OCI-LY7 (cell line): ENCODE data around the gene PAMR1. TPM values are rescaled to one million over a fixed set of nuclear protein-coding genes. Genes with fewer than 3 reads are reported as not detected.

ENCODE experiments used
- BruUV-seq: library from RNA; stranded (reverse); fragments of 400-500 nt; replicated peaks from 2 replicates; lab custom pipeline; 2021; lab: Mats Ljungman, UMichigan
- CTCF ChIA-PET: fragments of 300-600 bp; sonication (Branson Sonifier 250); formaldehyde crosslinking; loops from one replicate; lab custom pipeline; 2022; ENCODE audit warnings: antibody characterized with exemption; ENCODE audit not compliant: unreplicated experiment; lab: Charles Lee
- POLR2A ChIA-PET: fragments of 300-600 bp; sonication (Branson Sonifier 250); formaldehyde crosslinking; loops from one replicate; lab custom pipeline; 2022; ENCODE audit warnings: antibody characterized with exemption; lab: Charles Lee
- DNase-seq: peaks from one replicate; pipeline ENCODE4 v3.0.0-alpha.2; 2015; ENCODE audit warnings: low spot score
- H2AFZ ChIP-seq: fragments of 200-600 bp; sonication (generic), shearing (Covaris generic); 2 replicates; pipeline ENCODE4 v1.6.1; 2014; ENCODE audit warnings: mild to moderate bottlenecking, antibody characterized with exemption, low read length, moderate library complexity
- H3K27ac ChIP-seq: fragments of 200-600 bp; sonication (generic); 2 replicates; pipeline ENCODE4 v1.5.1; 2014; ENCODE audit warnings: mixed run types, low read depth, mild to moderate bottlenecking, moderate library complexity, low read length, inconsistent platforms; ENCODE audit not compliant: poor library complexity, severe bottlenecking
- H3K36me3 ChIP-seq: fragments of 200-600 bp; sonication (generic); 2 replicates; pipeline ENCODE4 v1.6.1; 2014; ENCODE audit warnings: mild to moderate bottlenecking, antibody characterized with exemption, low read length, moderate library complexity, mixed read lengths; ENCODE audit not compliant: insufficient read depth
- H3K4me1 ChIP-seq: fragments of 200-600 bp; sonication (generic); 2 replicates; pipeline ENCODE4 v1.5.1; 2014; ENCODE audit warnings: mild to moderate bottlenecking, low read length; ENCODE audit not compliant: insufficient read depth, poor library complexity, severe bottlenecking
- H3K4me2 ChIP-seq: fragments of 200-600 bp; sonication (generic); 2 replicates; pipeline ENCODE4 v1.6.1; 2014; ENCODE audit warnings: mild to moderate bottlenecking, low read length
- H3K4me3 ChIP-seq: fragments of 200-600 bp; sonication (generic); 2 replicates; pipeline ENCODE4 v1.5.1; 2014; ENCODE audit warnings: mild to moderate bottlenecking, low read depth, low read length; ENCODE audit not compliant: poor library complexity, severe bottlenecking
- H3K79me2 ChIP-seq: fragments of 200-600 bp; sonication (generic); 2 replicates; pipeline ENCODE4 v1.6.1; 2016; ENCODE audit warnings: low read depth, mild to moderate bottlenecking, low read length, moderate library complexity, mixed read lengths; ENCODE audit not compliant: insufficient read depth
- H3K9me2 ChIP-seq: fragments of 200-600 bp; sonication (generic); 2 replicates; pipeline ENCODE4 v1.6.1; 2016; ENCODE audit warnings: mild to moderate bottlenecking, low read length, mixed read lengths; ENCODE audit not compliant: insufficient read depth
- H3K9me3 ChIP-seq: fragments of 200-600 bp; sonication (generic); 2 replicates; pipeline ENCODE4 v1.6.1; 2014; ENCODE audit warnings: mild to moderate bottlenecking, mixed run types, low read length, mixed read lengths
- H4K20me1 ChIP-seq: fragments of 200-600 bp; sonication (generic); 2 replicates; pipeline ENCODE4 v1.6.1; 2014; ENCODE audit warnings: mild to moderate bottlenecking, antibody characterized with exemption, low read length, moderate library complexity, mixed read lengths; ENCODE audit not compliant: insufficient read depth
- CTCF ChIP-seq: fragments of 200-600 bp; sonication (generic); conservative IDR thresholded peaks from 2 replicates; pipeline ENCODE4 v1.5.1; 2014; ENCODE audit warnings: mild to moderate bottlenecking, antibody characterized with exemption, low read length, moderate library complexity, mixed read lengths
- EZH2phosphoT487 ChIP-seq: fragments of 200-600 bp; sonication (generic); IDR thresholded peaks from 2 replicates; pipeline ENCODE4 v1.6.1; 2018; ENCODE audit warnings: low read depth, borderline replicate concordance, mild to moderate bottlenecking, mixed run types, antibody characterized with exemption, low read length, moderate library complexity, mixed read lengths
- intact Hi-C: fragments of 100-400 bp; cut with micrococcal nuclease; formaldehyde crosslinking; loops from one replicate; pipeline ENCODE4 v1.10.0; 2022; ENCODE audit not compliant: unreplicated experiment
- total RNA-seq, 2 experiments: library from RNA; depleted of rRNA in 1 of 2; stranded (reverse); fragments of >200 nt in 1 of 2; shearing (Covaris generic) in 1 of 2; gene quantifications; 2 replicates each; pipeline ENCODE4 v1.2.3, GENCODE V29; 2014 to 2022

PAMR1 gene
- total RNA-seq, 2 experiments from 2014 or later, result not detected

GRCh38 chr11:35415487-35415886, 109.9 kb downstream of the PAMR1 start:
- Histone ChIP-seq H2AFZ (no peak overlapping the region), H3K79me2 (no peaks in the 10 kb centered on the region), H3K36me3 (no peaks in the 10 kb centered on the region), H3K4me2 (no peak overlapping the region), H3K27ac (no peak overlapping the region), H3K4me3 (no peak overlapping the region), H3K9me2 (no peaks in the 10 kb centered on the region), H3K9me3 (no peaks in the 10 kb centered on the region), H3K4me1 (no peaks in the 10 kb centered on the region), H4K20me1 (no peaks in the 10 kb centered on the region)
- TF ChIP-seq CTCF (no peak), EZH2phosphoT487 (no peak)
- DNase-seq, result no peak
- ChIA-PET POLR2A (interaction anchor here (1.4 kb wide), 1 partner anchor 9 kb away, joined by 5 read pairs; no protein-coding TSS in a partner anchor), CTCF (no interaction called here)
- no TSS peak for BruUV-seq
- intact Hi-C loops, result no loop called here

GRCh38 chr11:35414776-35415175, 110.6 kb downstream of the PAMR1 start:
- Histone ChIP-seq H3K4me3 (no peak overlapping the region), H3K9me3 (no peaks in the 10 kb centered on the region), H3K36me3 (no peaks in the 10 kb centered on the region), H3K4me1 (no peaks in the 10 kb centered on the region), H4K20me1 (no peaks in the 10 kb centered on the region), H2AFZ (no peak overlapping the region), H3K9me2 (no peaks in the 10 kb centered on the region), H3K27ac (no peak overlapping the region), H3K79me2 (no peaks in the 10 kb centered on the region), H3K4me2 (no peak overlapping the region)
- POLR2A ChIA-PET, result interaction anchor here (1.4 kb wide), 1 partner anchor 10 kb away, joined by 5 read pairs; no protein-coding TSS in a partner anchor
- DNase-seq, result no peak
- intact Hi-C loops, result loop anchor here (5.0 kb wide), 1 partner anchor 827 kb away; no protein-coding TSS in a partner anchor
- no peak for TF ChIP-seq CTCF
- TF ChIP-seq EZH2phosphoT487, result no peak
- CTCF ChIA-PET, result no interaction called here
- no TSS peak for BruUV-seq

GRCh38 chr11:35414311-35414710, 111.1 kb downstream of the PAMR1 start:
- no peak for TF ChIP-seq CTCF
- TF ChIP-seq EZH2phosphoT487, result no peak
- POLR2A ChIA-PET, result interaction anchor here (1.4 kb wide), 1 partner anchor 11 kb away, joined by 5 read pairs; no protein-coding TSS in a partner anchor
- DNase-seq, result no peak
- CTCF ChIA-PET, result no interaction called here
- H2AFZ ChIP-seq, result no peak overlapping the region
- no peaks in the 10 kb centered on the region for H4K20me1 ChIP-seq
- no peaks in the 10 kb centered on the region for H3K9me3 ChIP-seq
- no peaks in the 10 kb centered on the region for H3K36me3 ChIP-seq
- no peaks in the 10 kb centered on the region for H3K9me2 ChIP-seq
- no peak overlapping the region for H3K4me2 ChIP-seq
- no peak overlapping the region for H3K27ac ChIP-seq
- no peaks in the 10 kb centered on the region for H3K4me1 ChIP-seq
- no peak overlapping the region for H3K4me3 ChIP-seq
- no peaks in the 10 kb centered on the region for H3K79me2 ChIP-seq
- BruUV-seq, result no TSS peak
- intact Hi-C loops, result loop anchor here (5.0 kb wide), 1 partner anchor 827 kb away; no protein-coding TSS in a partner anchor
